ENCODE data around the gene CXorf49. TPM values are rescaled to one million over a fixed set of nuclear protein-coding genes. Genes with fewer than 3 reads are reported as not detected.
"Not testable (repeated sequence)": the region's sequence is repeated elsewhere in the genome, so short reads cannot be mapped to it uniquely, and the experiment has no call there.

CXorf49 gene
- total RNA-seq, 1 donor from 2014 or later, result not detected

DNA sequence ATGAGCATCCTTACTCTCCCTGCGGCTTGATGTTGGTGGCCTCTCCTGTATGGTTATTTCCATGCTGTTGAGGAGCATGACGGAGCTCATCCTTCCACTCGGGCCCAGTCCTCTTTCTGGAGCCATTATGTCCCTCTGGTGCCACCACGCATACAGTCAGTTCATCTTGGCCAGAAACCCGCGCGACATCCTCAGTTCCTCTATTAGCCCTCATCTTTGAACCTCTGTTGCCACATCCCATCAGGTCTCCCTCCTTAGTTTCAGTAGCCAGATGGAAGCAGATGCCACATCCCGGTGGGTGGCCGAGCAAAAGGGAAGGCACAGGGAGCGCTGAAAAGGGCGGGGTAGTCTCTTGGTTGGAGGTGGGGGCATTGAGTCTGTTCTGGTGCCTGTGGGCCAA is 46.1 kb downstream of the CXorf49 start:
- no peak for DNase-seq (ENCODE audit: low read depth)

DNA sequence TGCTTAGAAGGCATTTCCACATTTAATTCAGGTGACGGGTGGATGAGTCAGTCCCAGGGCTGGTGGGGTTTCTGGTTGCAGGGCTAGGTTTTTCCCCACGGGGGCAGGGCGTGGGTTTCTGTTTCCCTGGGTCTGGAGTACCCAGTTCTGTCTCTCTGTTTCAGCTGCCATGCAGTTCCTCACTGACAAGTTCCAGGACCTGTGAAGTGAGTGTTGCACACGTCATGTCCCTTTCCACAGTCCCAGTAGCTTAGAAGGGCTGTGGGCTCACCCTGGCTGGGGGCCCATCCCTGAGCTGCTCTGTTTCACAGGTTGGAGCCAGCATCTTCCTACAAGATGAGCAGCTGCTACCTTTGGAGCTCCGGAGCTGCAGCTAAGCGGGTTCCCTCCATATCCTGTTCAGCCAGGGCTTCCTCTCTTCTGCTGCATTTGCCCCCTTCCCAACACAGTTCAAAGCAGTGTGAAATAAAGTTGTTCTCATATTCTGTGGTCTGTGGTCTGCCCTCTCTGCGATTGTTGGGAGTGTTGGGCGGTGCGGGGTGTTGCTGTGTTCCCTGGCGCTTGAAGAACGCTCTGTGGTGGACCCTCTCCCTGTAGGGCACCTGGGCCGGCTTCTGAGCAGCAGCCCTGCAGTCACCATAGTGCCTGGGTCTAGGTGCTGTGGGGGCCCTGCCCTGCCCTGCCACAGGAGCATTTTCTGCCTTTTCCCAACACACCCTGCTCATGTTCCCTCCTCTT is 46.9 kb downstream of the CXorf49 start:
- DNase-seq (ENCODE audit: low read depth), result no peak

DNA sequence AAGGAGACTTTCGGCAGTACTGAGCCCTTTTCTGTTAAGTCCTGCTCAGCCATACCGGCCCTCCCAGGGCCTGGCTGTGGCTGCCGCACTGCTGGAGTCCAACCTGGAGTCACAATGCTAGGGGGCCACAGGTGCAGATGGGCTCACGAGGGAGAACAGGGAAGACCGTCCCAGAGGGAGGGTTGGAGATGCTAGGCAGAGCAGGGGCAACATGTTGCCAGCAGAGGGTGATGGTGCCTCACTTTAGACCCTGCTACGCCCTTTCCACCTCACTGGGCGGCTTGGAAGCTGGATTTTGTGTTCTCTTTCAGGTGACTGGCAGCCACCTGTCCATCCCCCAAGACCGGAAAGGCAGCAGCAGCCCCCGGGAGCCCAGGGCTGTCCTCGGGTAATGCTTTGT is 48.1 kb downstream of the CXorf49 start:
- DNase-seq (ENCODE audit: low read depth), result not testable (repeated sequence)

DNA sequence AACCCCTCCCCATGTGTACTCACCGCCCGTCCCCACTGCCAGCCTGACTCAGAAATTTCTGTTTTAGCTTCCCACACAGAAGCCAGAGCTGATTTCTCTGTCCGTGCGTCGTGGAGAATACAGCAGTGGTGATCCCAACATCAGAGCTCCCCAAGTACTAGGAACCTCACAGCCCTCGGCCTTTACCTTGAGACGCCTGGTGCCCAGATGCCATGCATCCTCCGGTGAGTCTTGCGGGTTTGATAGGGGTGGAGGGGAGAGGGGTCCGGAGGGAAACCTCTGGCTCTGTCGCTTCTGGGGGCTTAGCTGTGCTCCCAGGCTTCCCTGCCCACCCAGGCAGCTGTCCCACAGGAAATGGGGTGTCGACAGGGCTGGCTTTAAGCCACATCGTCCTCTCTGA is 48.6 kb downstream of the CXorf49 start:
- DNase-seq (ENCODE audit: low read depth), result no peak

DNA sequence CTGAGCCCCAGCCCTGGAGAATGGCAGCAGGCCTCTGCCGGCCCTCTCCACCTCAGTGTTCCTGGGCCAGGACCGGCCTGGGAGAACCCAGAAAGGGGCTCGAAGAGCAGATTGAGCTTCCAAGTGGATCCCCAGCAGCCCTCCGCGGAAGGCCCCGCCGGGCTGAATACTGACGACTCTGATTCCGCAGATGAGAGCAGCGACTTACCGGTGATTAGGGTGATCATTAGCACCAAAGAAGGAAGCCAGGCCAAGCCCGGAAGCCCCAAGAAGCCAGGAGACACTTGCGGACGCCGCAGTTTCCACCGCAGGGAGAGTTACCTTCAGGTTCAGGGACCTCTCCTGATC is 49.9 kb downstream of the CXorf49 start:
- no peak for DNase-seq (ENCODE audit: low read depth)

DNA sequence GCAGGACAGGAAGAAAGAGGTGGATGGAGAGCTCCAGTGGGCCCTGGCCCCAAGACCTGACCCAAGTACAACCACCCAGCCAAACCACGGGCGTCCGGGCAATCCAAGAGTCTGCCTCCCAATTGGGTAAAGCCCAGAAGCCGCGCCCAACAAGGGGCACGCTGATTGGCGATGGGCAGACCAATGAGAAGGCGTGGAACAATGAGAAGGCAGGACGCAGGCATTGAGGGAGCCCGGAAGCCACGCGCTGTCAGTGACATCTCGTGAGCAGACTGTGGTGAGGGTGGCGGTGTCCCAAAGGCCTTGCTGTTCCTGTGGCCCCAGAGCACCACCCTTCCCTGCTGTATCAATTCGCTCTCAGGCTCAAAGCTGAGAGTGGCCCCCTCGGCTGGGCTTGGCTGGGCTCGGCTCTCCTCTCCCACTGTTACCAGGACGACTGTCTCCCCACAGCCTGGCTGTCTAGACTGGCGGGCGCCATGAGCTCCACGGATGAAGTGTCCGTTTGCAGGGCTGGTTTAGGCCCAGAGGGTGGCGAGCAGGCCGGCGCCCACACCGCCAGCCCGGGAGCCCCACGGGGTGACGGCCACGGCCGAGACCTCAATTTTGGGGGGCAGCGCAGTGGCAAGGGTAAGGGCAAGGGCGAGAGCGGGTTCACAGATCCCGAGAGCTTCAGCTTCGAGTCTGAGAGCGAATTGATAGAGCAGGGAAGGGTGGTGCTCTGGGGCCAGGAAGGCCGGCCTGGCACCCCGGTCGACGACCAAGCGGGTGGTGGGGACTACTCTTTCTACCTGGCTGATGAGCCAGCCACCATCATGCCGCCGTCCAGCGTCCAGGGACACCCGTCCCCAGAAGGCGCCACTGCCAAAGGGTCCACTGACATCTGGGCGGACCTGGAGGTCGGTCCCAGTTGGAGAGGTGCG is 50.5 kb downstream of the CXorf49 start, which contains the start of gene LOC101059915:
Gene LOC101059915 (plus strand): TSS at position 219 of the 920 bp plus-strand sequence.
- no peak for DNase-seq (ENCODE audit: low read depth)

DNA sequence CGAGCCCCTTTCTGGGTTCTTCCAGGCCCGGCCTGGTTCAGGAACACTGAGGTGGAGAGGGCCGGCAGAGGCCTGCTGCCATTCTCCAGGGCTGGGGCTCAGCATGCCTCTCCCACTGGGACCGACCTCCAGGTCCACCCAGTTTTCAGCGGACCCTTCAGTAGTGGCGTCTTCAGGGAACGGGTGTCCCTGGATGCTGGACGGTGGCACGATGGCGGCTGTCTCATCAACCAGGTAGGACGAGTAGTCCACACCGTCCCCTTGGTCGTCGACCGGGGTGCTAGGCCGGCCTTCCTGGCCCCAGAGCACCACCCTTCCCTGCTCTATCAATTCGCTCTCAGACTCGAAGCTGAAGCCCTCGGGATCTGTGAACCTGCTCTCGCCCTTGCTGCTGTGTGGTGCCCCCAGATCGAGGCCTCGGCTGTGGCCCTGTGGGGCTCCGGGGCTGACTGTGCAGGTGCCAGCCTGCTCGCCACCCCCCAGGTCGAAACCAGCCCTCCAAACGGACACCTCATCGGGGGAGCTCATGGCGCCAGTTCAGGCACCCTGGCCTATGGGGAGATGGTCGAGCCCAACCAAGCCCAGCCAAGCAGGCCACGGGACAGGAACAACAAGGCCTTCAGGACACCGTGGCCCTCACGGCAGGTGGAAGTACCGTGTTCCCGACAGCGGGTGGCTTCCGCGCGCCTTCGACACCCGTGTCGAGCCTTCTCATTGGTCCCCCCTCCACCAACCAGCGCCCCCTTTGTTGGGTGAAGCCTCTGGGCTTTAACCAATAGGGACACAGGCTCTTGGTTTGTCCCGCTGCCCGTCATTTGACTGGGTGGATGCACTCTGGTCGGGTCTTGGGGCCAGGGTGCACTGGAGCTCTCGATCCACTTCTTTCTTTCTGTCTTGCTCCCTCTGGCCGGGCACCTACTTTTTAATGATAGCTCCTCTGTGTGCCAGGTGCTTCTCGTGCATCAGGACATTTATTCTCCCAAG is 51.6 kb downstream of the CXorf49 start:
- DNase-seq (ENCODE audit: low read depth), result no peak

DNA sequence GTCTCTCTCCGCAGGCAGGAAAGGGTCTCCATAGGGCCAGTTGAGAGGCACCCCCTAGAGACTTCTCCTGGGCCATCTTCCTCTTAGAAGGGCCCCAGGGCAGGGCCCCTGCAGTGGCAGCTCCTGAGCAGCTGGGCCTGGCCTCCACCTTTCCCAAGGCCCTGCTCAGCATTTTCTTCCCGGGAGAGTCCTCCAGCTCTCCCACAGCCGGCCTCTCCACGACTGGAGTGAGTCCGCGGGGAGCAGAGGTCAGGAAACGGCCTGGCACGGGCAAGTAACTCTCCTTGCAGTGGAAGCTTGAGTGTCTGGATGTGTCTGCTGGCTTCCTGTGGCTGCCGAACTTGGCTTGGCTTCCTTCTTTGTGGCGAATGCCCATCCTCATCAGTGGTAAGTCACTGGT is 52.3 kb downstream of the CXorf49 start:
- DNase-seq (ENCODE audit: low read depth), result no peak

DNA sequence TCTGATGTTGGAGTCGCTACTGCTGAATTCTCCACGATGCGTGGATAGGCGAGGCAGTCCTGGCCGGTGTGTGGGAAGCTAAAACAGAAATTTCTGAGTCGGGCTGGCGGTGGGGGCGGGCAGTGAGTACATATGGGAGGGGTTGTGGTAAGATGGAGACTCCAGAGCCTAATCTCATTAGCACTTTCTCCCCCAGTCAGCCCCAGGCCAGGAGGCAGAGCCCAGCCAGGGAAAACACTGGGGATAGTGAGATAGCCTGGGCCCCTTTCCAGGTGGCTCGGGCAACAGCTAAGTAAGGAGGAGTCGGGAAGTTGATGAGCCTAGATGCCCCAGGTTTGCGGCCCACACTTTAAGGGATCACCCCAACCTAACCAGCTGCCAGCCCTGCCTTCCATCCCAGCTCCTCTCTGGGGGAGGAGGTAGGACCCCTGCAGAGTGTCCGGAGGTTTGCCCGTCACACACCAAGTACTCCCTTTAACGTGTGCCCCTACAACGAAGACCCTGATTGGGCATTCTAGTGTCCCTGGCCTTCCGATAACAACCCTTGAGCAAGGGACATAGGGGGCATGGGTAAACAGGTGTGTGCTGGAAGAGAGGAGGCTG is 53.1 kb downstream of the CXorf49 start:
- no peak for DNase-seq (ENCODE audit: low read depth)

Other genes with a start within 250 kb of the CXorf49 start
- gene OGT, start 185.2 kb downstream of the CXorf49 start, total RNA-seq, result 81.3 and 117 TPM in 2 replicates
- gene GCNA, start 139.8 kb downstream of the CXorf49 start, total RNA-seq, result 0.17 and 3.7 TPM in 2 replicates
- gene CXCR3, start 99.8 kb downstream of the CXorf49 start, total RNA-seq, result not detected in 2 replicates
- 0.69 TPM in 1 of 2 replicates, not detected in the other for gene CXorf49B, start 45.1 kb upstream of the CXorf49 start, total RNA-seq
- gene NHSL2, start 192.6 kb upstream of the CXorf49 start, total RNA-seq, result under 0.01 and 0.45 TPM in 2 replicates

All from renal cortical epithelial cell (primary cell).